ENCODE data around the gene COPG1.

- TF ChIP-seq, protein P1, sequence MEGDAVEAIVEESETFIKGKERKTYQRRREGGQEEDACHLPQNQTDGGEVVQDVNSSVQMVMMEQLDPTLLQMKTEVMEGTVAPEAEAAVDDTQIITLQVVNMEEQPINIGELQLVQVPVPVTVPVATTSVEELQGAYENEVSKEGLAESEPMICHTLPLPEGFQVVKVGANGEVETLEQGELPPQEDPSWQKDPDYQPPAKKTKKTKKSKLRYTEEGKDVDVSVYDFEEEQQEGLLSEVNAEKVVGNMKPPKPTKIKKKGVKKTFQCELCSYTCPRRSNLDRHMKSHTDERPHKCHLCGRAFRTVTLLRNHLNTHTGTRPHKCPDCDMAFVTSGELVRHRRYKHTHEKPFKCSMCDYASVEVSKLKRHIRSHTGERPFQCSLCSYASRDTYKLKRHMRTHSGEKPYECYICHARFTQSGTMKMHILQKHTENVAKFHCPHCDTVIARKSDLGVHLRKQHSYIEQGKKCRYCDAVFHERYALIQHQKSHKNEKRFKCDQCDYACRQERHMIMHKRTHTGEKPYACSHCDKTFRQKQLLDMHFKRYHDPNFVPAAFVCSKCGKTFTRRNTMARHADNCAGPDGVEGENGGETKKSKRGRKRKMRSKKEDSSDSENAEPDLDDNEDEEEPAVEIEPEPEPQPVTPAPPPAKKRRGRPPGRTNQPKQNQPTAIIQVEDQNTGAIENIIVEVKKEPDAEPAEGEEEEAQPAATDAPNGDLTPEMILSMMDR (IDR thresholded peaks at IDR 0.05) = peak in 1 of 4 experiments; percentile 16
- TF ChIP-seq POLR2A (IDR thresholded peaks at IDR 0.05) = peak; percentile 85 to 93
Measured at GRCh38 chr3:129249284-129250065, at the start of gene COPG1.

Measured in uterus (tissue), 2 donors.